Measurements from ENCODE around the gene RGS9BP.

GRCh38 chr19:32709032-32709431 lies 33.4 kb downstream of the RGS9BP start:
- TF ChIP-seq FOXP2 (optimal IDR thresholded peaks at IDR 0.05; ENCODE audit: control extremely low read depth, extremely low read length, insufficient read depth), result no peak
- no peak for TF ChIP-seq EZH2 (IDR thresholded peaks at IDR 0.05)

Data from SK-N-MC (cell line).